WERI-Rb-1 (cell line): Measurements from ENCODE around the gene ACOT8.

Source experiments
- DNase-seq: peaks from one replicate; pipeline ENCODE4 v3.0.0-alpha.2; 2020
- H3K27ac ChIP-seq: fragments of 250-450 bp; sonication (Bioruptor Pico); 2 replicates; pipeline ENCODE4 v1.5.1; 2020; ENCODE audit warnings: mild to moderate bottlenecking, moderate library complexity
- H3K27me3 ChIP-seq: fragments of 250-450 bp; sonication (Bioruptor Pico); 2 replicates; pipeline ENCODE4 v1.5.1; 2021; ENCODE audit warnings: mild to moderate bottlenecking, low read depth, moderate library complexity; ENCODE audit not compliant: insufficient read depth, severe bottlenecking
- H3K36me3 ChIP-seq: fragments of 250-450 bp; sonication (Bioruptor Pico); 2 replicates; pipeline ENCODE4 v1.5.1; 2020; ENCODE audit warnings: mild to moderate bottlenecking, moderate library complexity
- H3K4me3 ChIP-seq: 2 replicates; pipeline ENCODE4 v1.5.1; 2011; ENCODE audit warnings: low read depth, mild to moderate bottlenecking, control low read depth, low read length
- H3K9me3 ChIP-seq: fragments of 250-450 bp; sonication (Bioruptor Pico); 2 replicates; pipeline ENCODE4 v1.5.1; 2021; ENCODE audit warnings: mild to moderate bottlenecking, moderate library complexity; ENCODE audit not compliant: severe bottlenecking
- CTCF ChIP-seq: IDR thresholded peaks from 2 replicates; pipeline ENCODE4 v1.5.1; 2011; ENCODE audit warnings: low read depth, mild to moderate bottlenecking, control low read depth, inconsistent platforms, low read length

The ACOT8 gene

GRCh38 chr20:45863543-45864470 lies 6.6 kb upstream of the ACOT8 start:
- no peaks in the 10 kb centered on the region for H3K36me3 ChIP-seq

DNA sequence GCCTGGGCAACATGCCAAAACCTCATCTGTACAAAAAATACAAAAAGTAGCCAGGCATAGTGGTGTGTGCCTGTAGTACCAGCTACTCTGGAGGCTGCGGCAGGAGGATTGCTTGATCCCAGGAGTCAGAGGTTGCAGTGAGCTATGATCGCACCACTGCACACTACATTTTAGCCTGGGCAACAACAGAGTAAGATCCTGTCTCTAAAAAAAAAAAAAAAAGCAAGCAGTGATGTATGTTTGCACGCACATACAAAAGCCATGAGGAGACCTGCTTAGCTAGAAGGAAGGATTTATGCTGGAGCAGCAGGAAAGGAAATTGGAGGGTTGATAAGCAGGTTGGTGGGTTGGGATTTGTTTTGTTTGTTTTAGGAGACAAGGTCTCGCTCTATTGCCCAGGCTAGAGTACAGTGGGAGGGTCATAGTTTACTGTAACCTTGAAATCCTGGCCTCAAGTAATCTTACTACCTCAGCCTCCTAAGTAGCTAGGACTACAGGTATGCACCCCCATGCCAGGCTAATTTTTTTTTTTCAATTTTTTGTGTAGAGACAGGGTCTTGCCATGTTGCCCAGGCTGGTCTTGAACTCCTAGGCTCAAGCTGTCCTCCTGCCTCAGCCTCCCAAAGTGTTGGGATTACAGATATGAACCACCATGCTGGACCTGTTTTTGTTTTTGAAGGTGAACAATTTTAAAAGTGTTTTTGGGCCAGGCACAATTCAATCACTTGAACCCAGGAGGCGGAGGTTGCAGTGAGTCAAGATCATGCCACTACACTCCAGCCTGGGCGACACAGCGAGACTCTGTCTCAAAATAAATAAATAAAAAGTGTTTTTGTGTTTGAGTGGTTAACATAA lies 4.3 kb upstream of the ACOT8 start:
- H3K27me3 ChIP-seq: no peaks in the 10 kb centered on the region
- no peak for DNase-seq

More at GRCh38 chr20:45863543-45864470, 6.6 kb upstream of the ACOT8 start:
- no peaks in the 10 kb centered on the region for H3K27me3 ChIP-seq
- H3K27ac ChIP-seq: no peak overlapping the region
- no peak for DNase-seq
- H3K4me3 ChIP-seq: no peak overlapping the region
- no peaks in the 10 kb centered on the region for H3K9me3 ChIP-seq
- no peak for TF ChIP-seq CTCF

GRCh38 chr20:45860560-45861220 lies 3.5 kb upstream of the ACOT8 start:
- no peak for DNase-seq
- Histone ChIP-seq H3K9me3 (no peaks in the 10 kb centered on the region), H3K27me3 (no peaks in the 10 kb centered on the region), H3K36me3 (no peaks in the 10 kb centered on the region), H3K4me3 (no peak overlapping the region), H3K27ac (no peak overlapping the region)
- no peak for TF ChIP-seq CTCF

More for the DNA sequence above, 4.3 kb upstream of the ACOT8 start:
- no peaks in the 10 kb centered on the region for H3K9me3 ChIP-seq
- no peak overlapping the region for H3K4me3 ChIP-seq
- H3K36me3 ChIP-seq: no peaks in the 10 kb centered on the region
- no peak overlapping the region for H3K27ac ChIP-seq
- no peak for TF ChIP-seq CTCF

DNA sequence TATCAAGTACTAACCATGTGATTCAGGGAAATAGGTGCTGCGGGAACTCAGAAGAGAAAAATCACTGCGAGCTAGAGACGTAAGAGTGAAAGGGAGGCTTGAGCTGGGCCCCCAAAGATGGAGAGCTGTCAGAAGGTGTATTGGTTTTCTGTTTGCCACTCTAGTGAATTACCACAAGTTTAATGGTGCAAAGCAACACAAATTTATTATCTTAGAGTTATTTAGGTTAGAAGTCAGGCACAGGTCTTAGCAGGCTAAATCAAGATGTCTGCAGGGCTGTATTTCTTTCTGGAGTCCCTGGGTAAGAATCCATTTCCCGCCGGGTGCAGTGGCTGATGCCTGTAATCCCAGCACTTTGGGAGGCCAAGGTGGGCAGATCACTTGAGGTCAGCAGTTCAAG lies 2.7 kb upstream of the ACOT8 start:
- DNase-seq: no peak
- no peak overlapping the region for H3K27ac ChIP-seq
- H3K9me3 ChIP-seq: no peaks in the 10 kb centered on the region
- no peaks in the 10 kb centered on the region for H3K27me3 ChIP-seq
- no peak overlapping the region for H3K4me3 ChIP-seq
- H3K36me3 ChIP-seq: no peaks in the 10 kb centered on the region
- TF ChIP-seq CTCF: no peak

GRCh38 chr20:45857882-45858216 lies 657 bp upstream of the ACOT8 start:
- H3K27me3 ChIP-seq: no peaks in the 10 kb centered on the region
- no peaks in the 10 kb centered on the region for H3K9me3 ChIP-seq
- peak overlapping the region; percentile 64 for H3K27ac ChIP-seq
- no peaks in the 10 kb centered on the region for H3K36me3 ChIP-seq
- peak overlapping the region; percentile 76 for H3K4me3 ChIP-seq
- DNase-seq: no peak
- TF ChIP-seq CTCF: no peak
